GM18870 (cell line): Measurements from ENCODE around the gene ATXN7L3.
"Not testable (repeated sequence)": the region's sequence is repeated elsewhere in the genome, so short reads cannot be mapped to it uniquely, and the experiment has no call there.

Experiments used
- ATAC-seq: cut with Tn5 transposase; IDR thresholded peaks from one replicate; pipeline ENCODE4 v1.9.1; 2021; ENCODE audit warnings: moderate library complexity; ENCODE audit not compliant: unreplicated experiment

The ATXN7L3 gene

GRCh38 chr17:44199553-44200477, at the start of gene ATXN7L3:
ATXN7L3 (minus strand) TSS chr17:44199884; CDS start chr17:44198070, 1,814 bp downstream.
- ATAC-seq: peak; percentile 42

GRCh38 chr17:44247876-44248736, 48.4 kb upstream of the ATXN7L3 start:
- ATAC-seq: no peak

- ATAC-seq: no peak
Measured at GRCh38 chr17:44247440-44247841, 47.8 kb upstream of the ATXN7L3 start.

- ATAC-seq: no peak
Measured at GRCh38 chr17:44241106-44241624, 41.5 kb upstream of the ATXN7L3 start.

GRCh38 chr17:44237886-44238285, 38.2 kb upstream of the ATXN7L3 start:
- ATAC-seq: not testable (repeated sequence)

- no peak for ATAC-seq
Measured at GRCh38 chr17:44236444-44236991, 36.8 kb upstream of the ATXN7L3 start.

GRCh38 chr17:44235583-44235936, 35.9 kb upstream of the ATXN7L3 start:
- no peak for ATAC-seq

GRCh38 chr17:44233582-44233981, 33.9 kb upstream of the ATXN7L3 start:
- no peak for ATAC-seq

- no peak for ATAC-seq
Measured at GRCh38 chr17:44232061-44232460, 32.4 kb upstream of the ATXN7L3 start.

GRCh38 chr17:44230140-44230539, 30.5 kb upstream of the ATXN7L3 start:
- no peak for ATAC-seq

- no peak for ATAC-seq
Measured at GRCh38 chr17:44229090-44229489, 29.4 kb upstream of the ATXN7L3 start.

GRCh38 chr17:44223541-44224071, 23.9 kb upstream of the ATXN7L3 start:
- ATAC-seq: no peak

- ATAC-seq: no peak
Measured at GRCh38 chr17:44222112-44222869, 22.6 kb upstream of the ATXN7L3 start.

GRCh38 chr17:44221862-44222111, 22.1 kb upstream of the ATXN7L3 start:
- no peak for ATAC-seq

GRCh38 chr17:44221084-44221861, 21.6 kb upstream of the ATXN7L3 start:
- ATAC-seq: no peak

- no peak for ATAC-seq
Measured at GRCh38 chr17:44220213-44221083, 20.8 kb upstream of the ATXN7L3 start.

GRCh38 chr17:44219616-44220212, 20.0 kb upstream of the ATXN7L3 start, which contains the start of gene UBTF:
UBTF (minus strand) TSS chr17:44219675; CDS start chr17:44218229, 1,446 bp downstream.
- no peak for ATAC-seq

- no peak for ATAC-seq
Measured at GRCh38 chr17:44219108-44219615, 19.5 kb upstream of the ATXN7L3 start.
